HG02623 (cell line): ENCODE data around the gene POMGNT2.
A peak's percentile ranks its signal among the peaks of the same experiment; 100 is the strongest.

Experiments used
- ATAC-seq: cut with Tn5 transposase; IDR thresholded peaks from one replicate; pipeline ENCODE4 v1.9.1; 2021; ENCODE audit warnings: moderate library complexity; ENCODE audit not compliant: unreplicated experiment

The POMGNT2 gene

GRCh38 chr3:43105596-43106292, at the start of gene POMGNT2:
Gene POMGNT2 (minus strand): TSS chr3:43106079. CDS start chr3:43081431, 24,648 bp downstream.
- peak; percentile 85 for ATAC-seq

GRCh38 chr3:43154980-43155379, 49.1 kb upstream of the POMGNT2 start:
- ATAC-seq = no peak

DNA sequence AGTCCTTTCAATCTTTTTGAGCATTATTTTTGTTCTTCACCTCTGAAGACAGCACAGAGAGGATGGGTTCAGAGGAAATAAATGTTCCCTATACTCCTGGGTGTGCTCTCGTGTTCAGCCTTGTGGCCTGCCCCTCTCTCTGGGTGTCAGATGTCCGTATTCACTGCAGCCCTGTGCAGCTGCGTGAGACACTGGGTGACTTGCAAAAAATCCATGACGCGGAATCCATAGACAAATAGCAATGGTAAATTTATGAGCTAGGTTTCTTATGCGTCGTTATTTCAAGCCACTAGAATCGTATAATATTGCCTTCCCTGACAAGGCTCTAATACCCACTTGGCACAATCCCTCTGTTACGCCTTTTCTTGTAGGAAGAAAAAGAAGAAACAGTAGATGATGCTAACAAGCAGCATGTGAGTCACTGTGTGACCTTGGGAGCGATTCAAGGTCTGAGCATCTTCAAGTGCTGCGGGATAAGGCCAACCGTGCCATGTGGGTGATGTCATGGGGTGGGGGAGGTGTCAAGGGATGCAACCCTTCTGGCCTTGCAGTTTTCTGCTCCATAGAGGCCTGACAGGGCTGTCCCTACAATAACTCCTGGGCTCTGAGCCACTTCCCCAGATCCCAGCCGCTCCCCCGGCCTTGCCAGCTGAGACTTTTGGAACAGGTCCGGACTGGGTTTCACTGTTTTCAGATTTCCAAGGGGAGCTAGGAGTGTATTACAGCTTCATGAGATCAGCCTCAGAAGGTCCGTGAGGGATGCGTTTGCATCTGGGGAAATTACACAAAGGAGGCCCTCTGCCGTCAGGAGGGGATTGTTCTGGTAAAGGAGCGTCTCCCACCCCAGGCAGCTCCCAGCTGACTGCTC, 47.6 kb upstream of the POMGNT2 start:
- ATAC-seq = no peak

GRCh38 chr3:43152649-43153048, 46.8 kb upstream of the POMGNT2 start:
- no peak for ATAC-seq

GRCh38 chr3:43148033-43148432, 42.2 kb upstream of the POMGNT2 start:
- no peak for ATAC-seq

DNA sequence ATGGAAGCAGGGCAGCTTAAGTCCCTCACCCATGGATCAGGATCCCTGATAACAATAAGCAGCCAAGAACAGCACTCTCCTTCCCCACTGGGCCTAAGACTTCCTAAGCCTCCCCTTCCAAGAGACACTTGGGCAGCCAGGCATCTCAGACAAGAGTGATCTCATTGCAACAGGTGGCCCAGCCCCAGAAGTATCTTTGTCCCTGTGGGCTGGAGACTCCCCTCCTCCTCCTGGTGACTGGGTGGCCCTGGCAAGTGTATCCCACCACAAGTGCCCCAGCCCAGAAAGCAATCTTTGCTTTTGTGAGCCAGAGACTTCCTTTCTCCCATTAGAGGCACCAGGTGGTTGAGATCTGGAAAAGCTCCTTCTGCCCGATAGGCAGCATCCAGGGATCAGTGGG, 40.7 kb upstream of the POMGNT2 start:
- ATAC-seq = no peak

DNA sequence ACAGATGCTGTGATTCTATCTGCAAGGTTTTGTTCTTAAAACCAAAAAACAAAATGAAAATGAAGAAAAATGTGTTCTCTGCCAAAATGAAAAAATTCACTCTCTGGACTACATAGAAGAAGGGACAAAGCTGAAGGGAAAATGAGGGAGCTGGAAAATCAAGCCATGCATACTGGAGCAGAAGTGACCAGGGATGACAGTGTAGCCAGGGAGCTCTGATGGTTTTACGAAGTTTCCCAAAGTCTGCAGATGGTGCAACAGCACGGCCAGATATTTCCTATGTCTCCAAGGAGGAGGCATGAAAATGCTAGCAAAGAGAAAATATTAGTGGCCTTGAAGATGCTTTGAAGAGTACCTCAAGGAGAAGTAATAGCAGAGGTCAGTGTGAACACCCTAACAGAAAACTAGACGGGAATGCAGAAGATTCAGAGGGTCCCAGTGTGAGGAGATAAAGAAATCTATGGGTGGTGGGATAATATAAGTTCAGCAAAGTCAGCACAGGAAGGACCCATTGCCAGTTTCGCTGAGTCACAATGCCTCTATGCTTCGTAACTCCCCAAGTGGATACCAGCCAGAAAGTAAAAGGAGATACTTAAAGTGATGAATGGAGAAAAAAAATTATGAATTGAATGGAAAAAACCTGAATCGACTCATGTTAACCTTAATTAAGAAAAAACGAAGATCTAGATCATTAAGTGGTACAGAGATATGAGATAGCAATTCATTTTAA, 39.0 kb upstream of the POMGNT2 start:
- no peak for ATAC-seq

DNA sequence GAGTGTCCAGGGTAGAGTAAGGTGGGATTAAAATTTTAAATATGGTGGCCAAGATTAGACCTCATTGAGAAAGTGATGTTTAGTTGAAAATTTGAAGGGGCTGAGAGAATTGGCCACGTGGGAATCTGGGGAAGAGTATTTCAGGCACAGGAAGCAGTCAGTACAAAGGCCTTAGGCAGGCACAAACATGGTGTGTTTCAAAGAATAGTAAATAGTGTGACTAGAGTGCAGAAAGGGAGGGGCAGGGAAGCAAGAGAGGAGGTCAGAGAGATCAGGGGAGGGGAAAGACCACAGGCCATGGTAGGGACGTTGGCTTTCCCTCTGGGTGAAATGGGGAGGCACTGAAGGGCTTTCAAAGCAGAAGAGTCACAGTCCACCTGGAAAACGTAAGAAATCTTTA, 36.6 kb upstream of the POMGNT2 start:
- no peak for ATAC-seq

DNA sequence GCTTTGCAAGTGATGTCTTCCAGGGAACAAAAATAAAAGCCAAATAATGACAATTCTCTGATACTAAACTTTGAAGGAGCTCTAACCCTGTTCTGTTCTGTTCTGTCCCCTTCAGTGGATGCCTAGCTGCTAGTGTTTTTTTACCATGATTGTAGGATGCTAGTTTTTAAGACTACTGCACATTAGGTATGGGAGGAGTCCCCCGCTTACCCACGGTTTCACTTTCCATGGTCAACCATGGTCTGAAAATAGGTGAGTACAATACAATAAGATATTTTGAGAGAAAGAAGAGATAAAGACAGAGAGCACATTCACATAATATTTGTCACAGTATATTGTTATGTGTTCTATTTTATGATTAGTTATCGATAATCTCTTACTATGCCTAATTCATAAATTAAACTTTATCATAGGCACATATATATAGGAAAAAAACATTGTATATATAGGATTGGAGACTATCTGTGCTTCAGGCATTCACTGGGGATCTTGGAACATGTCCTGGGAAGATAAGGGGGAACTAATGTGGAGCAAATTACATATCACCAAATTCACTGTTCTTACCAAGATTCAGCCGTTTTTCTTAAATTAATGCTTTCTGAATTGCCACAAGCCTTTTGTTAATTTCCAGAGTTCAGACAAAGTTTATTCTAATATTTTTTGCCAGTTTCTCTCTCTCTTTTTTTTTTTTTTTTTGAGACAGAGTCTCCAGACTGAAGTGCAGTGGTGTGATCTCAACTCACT, 32.8 kb upstream of the POMGNT2 start:
- ATAC-seq = no peak

DNA sequence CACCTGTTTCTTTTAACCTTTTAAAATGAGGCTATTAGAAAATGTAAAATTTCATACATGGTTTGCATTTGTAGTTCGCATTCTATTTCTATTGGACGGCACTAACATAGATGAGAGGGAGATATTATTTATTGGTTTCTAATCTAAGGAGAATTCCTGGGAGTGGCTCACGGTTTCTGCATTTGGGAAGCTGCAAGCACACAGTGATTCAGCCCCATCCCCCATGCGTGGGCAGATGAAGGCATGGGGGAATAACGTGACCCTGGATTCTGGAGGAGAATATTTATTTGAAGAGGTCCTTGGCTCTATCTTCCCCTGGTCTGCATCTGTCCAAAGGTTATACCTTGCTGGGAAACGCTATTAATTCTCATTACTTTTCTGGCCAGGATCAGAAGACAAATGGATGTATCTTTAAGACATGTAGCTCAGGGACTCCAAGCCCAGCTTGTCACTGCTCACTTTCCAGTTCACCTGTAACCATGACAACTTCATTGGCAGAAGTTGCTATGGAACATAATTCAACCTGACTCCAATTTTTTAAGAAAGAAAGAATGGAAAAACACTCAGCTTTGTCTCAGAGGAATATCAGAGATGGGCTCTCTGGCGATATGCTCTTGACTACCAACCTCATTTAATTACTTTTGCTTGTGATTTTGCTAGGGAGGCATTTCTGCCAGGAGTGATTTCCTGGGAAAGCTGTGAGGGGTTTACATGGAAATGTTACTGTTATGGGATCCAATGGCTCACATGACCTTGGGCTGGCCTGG, 27.2 kb upstream of the POMGNT2 start:
- ATAC-seq = no peak

- no peak for ATAC-seq
Observed at GRCh38 chr3:43132193-43132592, 26.3 kb upstream of the POMGNT2 start.

DNA sequence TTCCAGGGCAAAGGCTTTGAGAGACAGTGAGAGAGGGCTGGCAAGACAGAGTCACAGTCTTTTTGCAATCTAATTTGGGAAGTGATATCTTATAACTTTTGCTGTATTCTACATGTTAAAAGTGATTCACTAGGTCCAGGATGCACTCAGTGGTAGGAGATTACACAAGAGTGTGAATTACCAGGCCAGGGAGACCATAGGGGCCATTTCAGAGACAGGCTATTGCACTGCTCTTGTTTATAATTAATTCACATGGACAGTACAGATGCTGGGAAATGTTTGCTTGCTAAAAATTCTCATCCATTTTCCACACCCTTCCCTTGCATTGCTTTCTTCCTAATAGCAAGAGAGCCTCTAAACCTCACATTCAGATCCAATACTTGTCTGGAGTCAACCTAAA, 22.6 kb upstream of the POMGNT2 start:
- ATAC-seq = no peak

GRCh38 chr3:43126536-43126935, 20.7 kb upstream of the POMGNT2 start:
- no peak for ATAC-seq

- no peak for ATAC-seq
Observed at GRCh38 chr3:43123895-43124294, 18.0 kb upstream of the POMGNT2 start.

DNA sequence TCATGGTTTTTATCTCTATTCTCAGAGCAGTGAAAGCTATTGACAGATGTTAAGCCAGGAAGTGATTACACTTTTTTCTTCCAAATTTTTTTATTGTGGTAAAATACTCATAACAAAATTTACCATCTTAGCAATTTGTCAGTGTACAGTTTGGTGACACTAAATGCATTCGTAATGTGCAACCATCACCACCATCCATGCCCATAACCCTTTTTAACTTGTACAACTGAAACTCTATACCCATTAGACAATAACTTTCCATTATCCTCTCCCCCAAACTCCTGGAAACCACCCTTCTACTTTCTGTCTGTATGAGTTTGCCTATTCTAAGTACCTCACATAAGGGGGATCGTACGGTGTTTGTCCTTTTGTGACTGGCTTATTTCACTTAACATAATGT, 15.1 kb upstream of the POMGNT2 start:
- no peak for ATAC-seq

DNA sequence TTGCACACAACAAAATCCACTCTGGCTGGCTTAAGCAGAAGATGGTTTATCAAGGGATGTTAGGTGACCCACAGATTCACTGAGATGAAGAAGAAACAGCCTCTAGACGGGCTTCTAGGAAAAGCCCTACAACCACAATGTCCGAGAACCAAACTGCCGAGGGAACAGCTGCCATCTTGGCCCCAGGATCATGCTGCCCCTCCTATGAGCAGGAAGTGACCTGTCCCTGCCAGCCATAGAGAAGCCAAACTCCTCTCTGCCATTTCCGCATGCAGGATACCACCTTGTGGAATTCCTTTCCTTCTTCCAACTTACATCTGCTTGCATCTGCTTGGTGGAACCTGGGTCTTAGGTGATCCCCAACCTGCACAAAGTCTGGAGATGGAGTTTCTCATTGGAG, 11.4 kb upstream of the POMGNT2 start:
- no peak for ATAC-seq

DNA sequence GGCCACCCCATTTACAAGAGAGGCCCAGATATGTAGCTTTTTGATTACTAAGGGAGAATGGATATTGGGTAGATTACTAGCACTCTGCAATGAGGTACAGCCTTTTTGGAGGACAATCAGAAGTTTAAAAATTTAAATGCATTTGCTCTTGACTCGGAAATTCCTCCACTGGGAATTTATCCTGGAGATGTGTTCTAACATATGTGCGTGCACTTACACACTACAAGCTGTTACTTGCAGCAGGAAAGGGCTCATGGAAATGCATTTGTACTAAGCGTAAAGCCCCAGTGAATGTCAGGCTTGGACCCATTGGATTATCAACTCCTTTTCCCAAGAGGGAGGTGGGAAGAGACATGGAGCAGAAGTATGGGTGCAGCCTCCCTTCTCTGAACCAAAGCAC, 7.8 kb upstream of the POMGNT2 start:
- ATAC-seq = no peak

- ATAC-seq = no peak
Observed at GRCh38 chr3:43106293-43106628, 382 bp upstream of the POMGNT2 start.

- ATAC-seq = no peak
Observed at GRCh38 chr3:43104660-43105595, 951 bp downstream of the POMGNT2 start.
